NT2/D1 (cell line): ENCODE data around the gene BAZ1A.

Source experiments
- DNase-seq: peaks from one replicate; pipeline ENCODE4 v3.0.0-alpha.2; 2011; ENCODE audit warnings: low read depth, low spot score
- H3K27me3 ChIP-seq: 2 replicates; pipeline ENCODE4 v1.6.0; 2011; ENCODE audit warnings: mild to moderate bottlenecking; ENCODE audit not compliant: insufficient read length, insufficient read depth
- H3K36me3 ChIP-seq: 2 replicates; pipeline ENCODE4 v1.6.1; 2011; ENCODE audit warnings: mild to moderate bottlenecking, low read length, mixed read lengths; ENCODE audit not compliant: insufficient read depth, insufficient read length
- H3K4me1 ChIP-seq: 2 replicates; pipeline ENCODE4 v1.5.1; 2011; ENCODE audit not compliant: insufficient read depth, insufficient read length
- H3K4me3 ChIP-seq: 2 replicates; pipeline ENCODE4 v1.5.1; 2011; ENCODE audit warnings: low read depth; ENCODE audit not compliant: insufficient read length
- H3K9ac ChIP-seq: 2 replicates; pipeline ENCODE4 v1.6.0; 2011; ENCODE audit warnings: low read depth; ENCODE audit not compliant: insufficient read length
- H3K9me3 ChIP-seq: 2 replicates; pipeline ENCODE4 v1.5.1; 2011; ENCODE audit warnings: mild to moderate bottlenecking, low read length; ENCODE audit not compliant: insufficient read depth
- SUZ12 ChIP-seq: IDR thresholded peaks from 2 replicates; pipeline ENCODE4 v1.6.1; 2011; ENCODE audit not compliant: insufficient read length, insufficient read depth; ENCODE audit errors: extremely low read depth
- YY1 ChIP-seq: IDR thresholded peaks from 2 replicates; pipeline ENCODE4 v1.6.1; 2011; ENCODE audit not compliant: insufficient read length, insufficient read depth
- ZNF274 ChIP-seq: IDR thresholded peaks from 2 replicates; pipeline ENCODE4 v1.6.1; 2011; ENCODE audit warnings: mild to moderate bottlenecking, low read depth, low read length

Gene BAZ1A

GRCh38 chr14:34875031-34875922 is at the start of gene BAZ1A:
BAZ1A (minus strand) TSS chr14:34875360; CDS start chr14:34874604, 756 bp downstream.
- Histone ChIP-seq H3K9ac (peak within 1 kb of the TSS; percentile 84), H3K4me1 (no peaks in the 10 kb centered on the region), H3K9me3 (no peaks in the 10 kb centered on the region), H3K27me3 (no peaks in the 10 kb centered on the region), H3K4me3 (peak within 1 kb of the TSS; percentile 68), H3K36me3 (peaks cover 5% of the 10 kb centered on the region)
- TF ChIP-seq SUZ12 (no peak), YY1 (no peak), ZNF274 (no peak)
- peak; percentile 44 for DNase-seq

DNA sequence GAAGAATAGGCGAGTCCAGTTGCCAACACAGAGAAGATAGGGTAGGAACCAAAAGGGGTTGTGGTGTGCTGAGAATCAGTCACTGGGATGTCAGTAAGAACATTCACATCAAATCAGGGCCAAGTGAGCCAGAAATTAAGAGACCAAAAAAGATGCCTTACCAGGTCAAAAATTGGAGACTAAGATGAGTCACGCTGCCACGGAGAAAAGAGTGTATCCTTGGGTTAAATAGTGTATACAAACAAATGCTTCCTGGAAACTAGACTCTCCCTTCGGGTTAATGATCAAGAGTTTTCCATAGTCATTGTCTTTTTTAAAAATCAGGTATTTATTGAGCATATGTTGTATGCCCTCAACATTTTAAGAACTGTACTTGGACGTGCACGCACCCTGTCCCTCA is 45.2 kb upstream of the BAZ1A start:
- H3K27me3 ChIP-seq: no peaks in the 10 kb centered on the region
- DNase-seq: no peak
- no peak overlapping the region for H3K4me3 ChIP-seq
- H3K4me1 ChIP-seq: no peaks in the 10 kb centered on the region
- TF ChIP-seq SUZ12 (no peak), ZNF274 (no peak), YY1 (no peak)
- no peaks in the 10 kb centered on the region for H3K36me3 ChIP-seq
- H3K9ac ChIP-seq: no peak overlapping the region
- no peaks in the 10 kb centered on the region for H3K9me3 ChIP-seq

DNA sequence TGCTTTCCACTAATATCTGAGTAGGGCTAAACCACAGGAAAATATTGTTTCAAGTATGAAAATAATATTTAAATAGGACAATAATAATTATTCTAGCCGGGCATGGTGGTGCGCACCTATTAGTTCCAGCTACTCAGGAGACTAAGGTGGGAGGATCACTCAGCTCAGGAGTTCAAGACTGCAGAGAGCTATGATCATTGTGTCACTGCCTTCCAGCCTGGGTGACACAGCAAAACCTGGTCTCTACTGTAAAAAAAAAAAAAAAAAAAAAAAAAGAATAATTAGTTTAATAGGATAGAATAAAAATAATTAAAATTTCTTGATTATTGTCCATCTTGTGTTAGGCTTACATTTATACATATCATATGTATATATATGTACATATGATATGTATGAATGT is 38.5 kb upstream of the BAZ1A start:
- no peak overlapping the region for H3K4me3 ChIP-seq
- DNase-seq: no peak

GRCh38 chr14:34912966-34913365 is 37.8 kb upstream of the BAZ1A start:
- no peak overlapping the region for H3K9ac ChIP-seq
- no peaks in the 10 kb centered on the region for H3K4me1 ChIP-seq
- no peaks in the 10 kb centered on the region for H3K27me3 ChIP-seq
- no peaks in the 10 kb centered on the region for H3K9me3 ChIP-seq
- H3K4me3 ChIP-seq: no peak overlapping the region
- DNase-seq: no peak
- TF ChIP-seq YY1: no peak
- TF ChIP-seq ZNF274: no peak
- no peak for TF ChIP-seq SUZ12
- H3K36me3 ChIP-seq: no peaks in the 10 kb centered on the region

More for the DNA sequence above, 38.5 kb upstream of the BAZ1A start:
- no peaks in the 10 kb centered on the region for H3K36me3 ChIP-seq
- H3K9ac ChIP-seq: no peak overlapping the region
- TF ChIP-seq SUZ12 (no peak), ZNF274 (no peak), YY1 (no peak)
- H3K4me1 ChIP-seq: no peaks in the 10 kb centered on the region
- no peaks in the 10 kb centered on the region for H3K27me3 ChIP-seq
- no peaks in the 10 kb centered on the region for H3K9me3 ChIP-seq

DNA sequence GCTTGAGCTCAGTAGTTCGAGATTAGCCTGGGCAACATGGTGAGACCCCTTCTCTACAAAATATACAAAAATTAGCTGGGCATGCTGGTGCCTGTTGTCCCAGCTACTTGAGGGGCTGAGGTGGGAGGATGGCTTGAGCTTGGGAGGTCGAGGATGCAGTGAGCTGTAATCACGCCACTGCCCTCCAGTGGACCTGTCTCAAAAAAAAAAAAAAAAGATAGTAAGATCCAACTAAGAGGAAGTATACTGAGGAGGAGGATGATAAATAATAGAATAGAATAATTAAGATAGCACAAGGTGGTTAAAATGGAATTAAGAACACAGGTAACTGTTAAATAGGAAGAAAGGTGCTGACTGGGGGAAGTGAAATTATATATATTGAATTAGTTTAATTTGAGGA is 37.0 kb upstream of the BAZ1A start:
- H3K4me1 ChIP-seq: no peaks in the 10 kb centered on the region
- H3K4me3 ChIP-seq: no peak overlapping the region
- H3K36me3 ChIP-seq: no peaks in the 10 kb centered on the region
- no peaks in the 10 kb centered on the region for H3K9me3 ChIP-seq
- TF ChIP-seq SUZ12 (no peak), YY1 (no peak), ZNF274 (no peak)
- H3K27me3 ChIP-seq: no peaks in the 10 kb centered on the region
- DNase-seq: no peak
- H3K9ac ChIP-seq: no peak overlapping the region

DNA sequence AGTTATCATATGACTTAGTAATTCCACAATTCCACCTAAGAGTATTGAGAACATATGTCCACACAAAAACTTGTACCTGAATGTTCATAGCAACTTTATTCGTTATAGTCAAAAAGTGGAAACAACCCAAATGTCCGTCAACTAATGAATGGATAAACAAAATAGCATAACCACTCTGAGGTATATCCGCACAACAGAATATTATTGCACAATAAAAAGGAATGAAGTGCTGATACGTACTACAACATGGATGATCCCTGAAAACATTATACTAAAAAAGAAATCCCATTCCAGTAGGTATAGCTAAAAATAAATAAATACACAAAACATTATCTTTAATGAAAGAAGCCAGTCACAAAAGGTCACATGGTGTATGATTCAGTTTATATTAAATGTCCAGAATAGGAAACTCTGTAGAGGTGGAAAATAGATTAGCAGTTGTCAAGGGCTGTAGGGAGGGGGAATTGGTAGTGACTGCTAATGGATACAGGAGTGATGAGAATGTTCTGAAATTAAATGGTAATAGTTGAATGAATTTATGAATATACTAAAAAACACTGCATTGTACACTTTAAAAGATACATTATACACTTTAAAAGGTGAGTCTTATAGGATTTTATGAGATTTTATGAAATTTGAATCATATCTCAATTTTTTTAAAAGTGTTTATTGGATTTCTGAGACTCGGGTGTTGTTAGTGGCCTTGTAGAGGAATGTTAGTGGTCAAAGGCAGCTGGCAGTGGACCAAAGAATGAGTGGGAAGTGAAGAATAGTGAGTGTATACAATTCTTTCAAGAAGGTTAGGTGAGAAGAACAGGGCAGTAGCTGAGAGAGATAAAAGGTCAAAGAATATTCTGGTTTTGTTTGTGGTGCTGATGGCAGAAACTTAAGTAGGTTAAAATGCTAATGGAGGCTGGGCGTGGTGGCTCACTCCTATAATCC is 36.3 kb upstream of the BAZ1A start:
- H3K9ac ChIP-seq: no peak overlapping the region
- TF ChIP-seq SUZ12 (no peak), ZNF274 (no peak), YY1 (no peak)
- H3K4me1 ChIP-seq: no peaks in the 10 kb centered on the region
- no peaks in the 10 kb centered on the region for H3K9me3 ChIP-seq
- DNase-seq: no peak
- no peak overlapping the region for H3K4me3 ChIP-seq
- no peaks in the 10 kb centered on the region for H3K36me3 ChIP-seq
- H3K27me3 ChIP-seq: no peaks in the 10 kb centered on the region

DNA sequence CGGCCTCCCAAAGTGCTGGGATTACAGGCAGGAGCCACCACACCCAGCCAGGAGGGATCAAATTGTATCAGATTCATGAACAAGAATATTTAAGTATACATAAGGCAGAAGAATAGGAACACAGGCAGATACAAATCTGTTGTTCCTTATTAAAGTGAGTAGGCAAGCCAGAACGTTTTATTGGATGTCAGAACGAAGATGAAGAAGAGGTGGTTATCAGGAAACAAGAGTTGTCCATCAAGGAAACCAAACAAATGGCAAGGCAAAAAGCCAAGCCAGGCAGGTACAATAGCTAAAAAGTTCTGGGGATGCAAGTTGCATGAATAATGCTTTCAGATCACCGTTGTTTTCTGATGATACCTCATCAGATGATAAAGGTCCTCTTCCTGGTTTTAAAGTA is 31.1 kb upstream of the BAZ1A start:
- Histone ChIP-seq H3K9ac (no peak overlapping the region), H3K9me3 (no peaks in the 10 kb centered on the region), H3K27me3 (no peaks in the 10 kb centered on the region), H3K4me1 (no peaks in the 10 kb centered on the region), H3K4me3 (no peak overlapping the region), H3K36me3 (no peaks in the 10 kb centered on the region)
- no peak for DNase-seq
- TF ChIP-seq YY1 (no peak), ZNF274 (no peak), SUZ12 (no peak)
